Kidney tubule cell (primary cell): ENCODE data around the gene GLIS2.

Experiments
- DNase-seq: peaks from one replicate; pipeline ENCODE4 v3.0.0-alpha.2; 2018; ENCODE audit warnings: low spot score

Gene GLIS2

DNA sequence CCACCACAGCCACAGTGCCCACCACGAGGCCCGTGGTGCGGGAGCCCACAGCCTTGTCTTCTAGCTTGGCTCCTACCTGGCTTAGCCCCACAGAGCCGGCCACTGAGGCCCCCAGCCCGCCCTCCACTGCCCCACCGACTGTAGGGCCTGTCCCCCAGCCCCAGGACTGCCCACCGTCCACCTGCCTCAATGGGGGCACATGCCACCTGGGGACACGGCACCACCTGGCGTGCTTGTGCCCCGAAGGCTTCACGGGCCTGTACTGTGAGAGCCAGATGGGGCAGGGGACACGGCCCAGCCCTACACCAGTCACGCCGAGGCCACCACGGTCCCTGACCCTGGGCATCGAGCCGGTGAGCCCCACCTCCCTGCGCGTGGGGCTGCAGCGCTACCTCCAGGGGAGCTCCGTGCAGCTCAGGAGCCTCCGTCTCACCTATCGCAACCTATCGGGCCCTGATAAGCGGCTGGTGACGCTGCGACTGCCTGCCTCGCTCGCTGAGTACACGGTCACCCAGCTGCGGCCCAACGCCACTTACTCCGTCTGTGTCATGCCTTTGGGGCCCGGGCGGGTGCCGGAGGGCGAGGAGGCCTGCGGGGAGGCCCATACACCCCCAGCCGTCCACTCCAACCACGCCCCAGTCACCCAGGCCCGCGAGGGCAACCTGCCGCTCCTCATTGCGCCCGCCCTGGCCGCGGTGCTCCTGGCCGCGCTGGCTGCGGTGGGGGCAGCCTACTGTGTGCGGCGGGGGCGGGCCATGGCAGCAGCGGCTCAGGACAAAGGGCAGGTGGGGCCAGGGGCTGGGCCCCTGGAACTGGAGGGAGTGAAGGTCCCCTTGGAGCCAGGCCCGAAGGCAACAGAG, 66.3 kb downstream of the GLIS2 start:
- no peak for DNase-seq

- DNase-seq, result no peak
These were observed 67.0 kb downstream of the GLIS2 start for GRCh38 chr16:4382795-4383357.

DNA sequence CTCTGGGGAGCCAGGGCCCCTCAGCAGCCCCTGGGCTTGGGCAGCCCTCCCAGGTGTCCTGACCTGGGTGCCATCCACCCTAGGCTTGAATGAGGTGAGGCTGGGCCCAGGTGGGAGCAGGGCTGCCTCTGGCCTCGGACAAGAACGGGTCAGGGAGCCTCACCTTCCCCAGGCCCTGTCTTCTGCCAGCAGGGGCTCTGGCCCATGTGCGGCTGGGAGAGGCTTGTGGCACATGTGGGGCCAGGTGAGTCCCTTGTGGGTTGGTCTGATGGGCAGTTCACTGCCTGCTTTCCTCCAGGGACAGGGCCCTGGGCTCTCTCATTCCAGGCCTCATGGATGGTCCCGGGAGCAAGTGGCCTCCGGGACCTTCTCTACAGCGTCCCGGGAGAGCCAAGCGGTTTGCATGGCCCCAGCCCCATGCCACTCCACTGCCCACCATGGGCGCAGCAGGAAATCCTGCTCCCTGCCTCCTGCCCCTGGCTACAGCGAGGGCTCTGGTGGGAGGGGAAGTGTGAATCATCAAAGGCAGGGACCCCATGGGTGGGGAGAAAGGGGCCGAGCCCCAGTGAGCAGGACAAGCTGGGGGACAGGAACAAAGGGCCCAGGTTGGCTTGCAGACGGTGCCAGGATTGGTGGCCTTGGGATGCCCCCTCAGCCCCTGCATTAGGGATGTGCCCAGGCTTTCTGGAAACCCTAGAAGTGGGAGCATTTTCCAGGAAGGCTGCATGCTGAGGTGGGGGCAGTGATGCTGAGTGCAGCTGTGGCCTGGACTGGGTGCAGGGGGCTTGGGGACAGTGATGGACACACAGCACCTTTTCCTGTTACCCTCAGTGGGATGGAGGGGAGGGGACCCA, 68.0 kb downstream of the GLIS2 start:
- DNase-seq, result no peak

GRCh38 chr16:4384509-4384942, 68.7 kb downstream of the GLIS2 start:
- DNase-seq, result no peak

GRCh38 chr16:4385066-4385788, 69.4 kb downstream of the GLIS2 start:
- no peak for DNase-seq

DNA sequence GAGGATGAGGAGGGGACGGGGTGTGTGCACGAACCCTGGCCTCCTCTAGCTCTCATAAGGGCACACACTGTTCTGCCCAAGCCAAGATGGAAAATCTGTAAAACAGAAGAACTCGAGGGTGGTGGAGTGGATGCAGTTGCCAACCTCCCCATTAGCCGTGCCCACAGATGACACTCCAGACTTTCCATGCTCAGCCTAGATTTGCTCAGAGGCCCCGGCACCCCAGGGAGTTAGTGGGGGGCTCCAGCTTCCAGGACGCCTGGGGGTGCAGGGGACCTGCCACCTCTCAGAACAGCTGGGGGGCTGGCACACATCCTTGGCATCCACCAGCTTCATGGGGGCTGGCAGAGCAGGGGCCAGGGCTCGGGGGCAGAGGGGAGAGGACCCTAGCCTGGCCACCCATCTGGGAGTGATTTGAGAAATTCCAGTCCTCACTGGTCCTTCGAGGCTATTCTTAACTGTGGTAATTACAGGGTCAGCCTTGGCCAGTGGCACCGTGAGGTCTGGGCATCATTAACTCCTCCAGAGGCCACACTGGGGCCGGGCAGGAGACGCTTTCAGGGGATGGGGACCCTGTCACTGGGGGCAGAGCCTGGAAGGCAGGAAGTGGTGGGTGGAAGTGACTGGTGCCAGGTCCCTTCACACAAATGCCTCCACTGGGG, 70.1 kb downstream of the GLIS2 start:
- DNase-seq, result no peak

DNA sequence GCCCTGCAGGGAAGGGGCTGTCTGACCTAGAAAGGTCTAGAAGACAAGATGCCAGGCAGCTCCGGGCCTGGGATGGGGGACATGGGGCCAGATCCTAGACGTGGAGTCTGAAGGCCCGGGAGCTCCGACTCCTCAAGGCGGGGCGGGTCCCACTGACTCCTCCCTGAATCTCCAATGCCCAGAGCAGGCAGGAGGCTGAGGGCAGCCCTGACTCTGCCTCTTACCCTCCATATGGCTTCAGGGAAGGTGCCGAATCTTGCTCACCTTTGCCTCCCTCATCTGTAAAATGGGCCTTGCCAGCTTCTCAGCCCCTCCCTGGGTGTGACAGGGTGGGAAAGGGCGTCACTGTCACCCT, 70.6 kb downstream of the GLIS2 start:
- DNase-seq, result no peak

DNA sequence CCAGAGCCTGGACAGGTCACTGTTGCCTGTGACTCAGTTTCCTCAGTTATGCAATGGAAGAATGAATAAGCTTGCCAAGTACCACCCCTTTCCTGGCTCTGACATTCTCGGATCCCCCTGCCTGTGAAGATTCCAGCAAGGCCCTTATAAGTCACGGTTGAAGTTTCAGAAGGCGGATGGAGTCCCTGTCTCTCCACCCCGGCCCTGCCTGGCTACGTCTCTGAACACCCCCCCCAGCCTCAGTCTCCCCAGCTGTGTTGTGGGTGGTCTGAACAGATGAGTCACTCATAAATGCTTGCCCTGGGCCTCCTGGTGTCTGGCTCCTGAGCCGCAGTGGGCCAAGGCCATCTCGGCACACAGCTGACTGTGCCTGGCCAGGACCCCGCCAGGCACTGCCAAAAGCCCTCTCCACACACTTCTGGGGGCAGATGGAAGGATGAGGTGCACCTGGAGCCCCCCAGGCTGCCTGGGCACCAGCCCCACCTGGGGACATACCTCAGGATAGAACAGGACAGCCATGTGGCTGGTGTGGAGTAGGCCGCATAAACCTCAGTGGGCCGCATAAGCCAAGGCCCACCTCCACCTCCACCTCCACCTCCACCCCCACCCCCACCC, 71.2 kb downstream of the GLIS2 start:
- DNase-seq, result no peak

DNA sequence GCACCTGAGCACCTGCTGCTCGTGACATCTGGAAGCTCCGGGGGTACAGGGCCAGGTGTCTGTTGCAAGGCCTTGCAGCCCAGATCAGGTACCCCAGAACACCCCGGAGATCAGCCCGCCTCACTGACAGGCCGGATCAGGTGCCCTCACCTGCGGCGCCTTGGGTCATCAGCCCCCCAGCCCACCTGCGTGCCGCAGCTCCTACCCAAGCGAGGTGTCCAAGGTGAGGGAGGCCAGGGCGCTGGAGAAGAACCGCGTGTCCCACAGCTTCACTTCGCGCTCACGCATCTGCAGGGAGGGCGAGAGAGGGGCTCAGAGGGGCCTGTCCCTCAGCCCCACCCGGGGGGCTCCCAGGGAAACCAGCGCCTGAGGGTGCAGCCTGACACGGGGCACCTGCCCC, 71.9 kb downstream of the GLIS2 start:
- no peak for DNase-seq

GRCh38 chr16:4388271-4389021, 72.6 kb downstream of the GLIS2 start:
- DNase-seq, result no peak
